Endothelial cell of umbilical vein (primary cell): ENCODE data around the gene SMAD3. TPM values are rescaled to one million over a fixed set of nuclear protein-coding genes. Genes with fewer than 3 reads are reported as not detected.
A peak's percentile ranks its signal among the peaks of the same experiment; 100 is the strongest.

Source experiments
- BruUV-seq: library from RNA; stranded (reverse); fragments of 400-500 nt; replicated peaks from 2 replicates; lab custom pipeline; 2021; lab: Mats Ljungman, UMichigan
- CTCF ChIA-PET: fragments of 300-600, 350-600 bp; sonication (Branson Sonifier 250); formaldehyde crosslinking; loops from one replicate; lab custom pipeline; 2021; ENCODE audit warnings: antibody characterized with exemption, inconsistent platforms; lab: Charles Lee
- POLR2A ChIA-PET: fragments of 300-600, 350-600 bp; sonication (Branson Sonifier 250); formaldehyde crosslinking; loops from one replicate; lab custom pipeline; 2021; ENCODE audit warnings: antibody characterized with exemption, inconsistent platforms; lab: Charles Lee
- DNase-seq: peaks from one replicate; pipeline ENCODE4 v3.0.0-alpha.2; 2011; ENCODE audit warnings: low read depth, low spot score
- FAIRE-seq: peaks from 2 replicates; lab custom pipeline; 2011; peaks lifted over from hg19 to GRCh38; lab: Jason Lieb, UNC
- H2AFZ ChIP-seq: 2 replicates; pipeline ENCODE4 v1.6.0; 2012; ENCODE audit warnings: low read depth, low read length, control low read depth, inconsistent platforms
- H3K27ac ChIP-seq: 2 replicates; pipeline ENCODE4 v1.5.1; 2011; ENCODE audit warnings: low read depth, mild to moderate bottlenecking, control low read depth, low read length, moderate library complexity; ENCODE audit not compliant: insufficient read depth
- H3K27me3 ChIP-seq, 2 experiments: 2 replicates each; pipeline versions ENCODE4 v1.6.0 to v1.6.1; 2011; ENCODE audit warnings: low read length in 2 of 2, mixed read lengths in 1 of 2; ENCODE audit not compliant: control insufficient read depth in 2 of 2, insufficient read depth in 2 of 2
- H3K36me3 ChIP-seq, 2 experiments: 2 replicates in 1 of 2; 3 replicates in 1 of 2; pipeline ENCODE4 v1.5.1; 2011; ENCODE audit warnings: low read length in 2 of 2, mild to moderate bottlenecking in 1 of 2, moderate library complexity in 1 of 2; ENCODE audit not compliant: control insufficient read depth in 2 of 2, insufficient read depth in 2 of 2; ENCODE audit errors: extremely low read depth in 1 of 2
- H3K4me1 ChIP-seq: 3 replicates; pipeline ENCODE4 v1.5.1; 2011; ENCODE audit warnings: mild to moderate bottlenecking, low read length; ENCODE audit not compliant: control insufficient read depth, insufficient read depth; ENCODE audit errors: extremely low read depth
- H3K4me2 ChIP-seq: 2 replicates; pipeline ENCODE4 v1.6.1; 2011; ENCODE audit warnings: low read length, control low read depth, mixed read lengths; ENCODE audit not compliant: insufficient read depth
- H3K4me3 ChIP-seq, 3 experiments: fragments of 200-600 bp in 1 of 3; sonication (generic), shearing (Covaris generic) in 1 of 3; replicated peaks in 1 of 3; 2 replicates each; pipeline ENCODE4 v1.5.1; 2011 to 2016; ENCODE audit warnings: control low read depth in 3 of 3, low read length in 3 of 3, mild to moderate bottlenecking in 2 of 3, inconsistent platforms in 1 of 3, low read depth in 1 of 3, moderate library complexity in 1 of 3; ENCODE audit not compliant: insufficient read depth in 1 of 3
- H3K79me2 ChIP-seq: 2 replicates; pipeline ENCODE4 v1.6.0; 2012; ENCODE audit warnings: low read length, inconsistent platforms; ENCODE audit not compliant: control insufficient read depth, insufficient read depth
- H3K9ac ChIP-seq: replicated peaks from 2 replicates; pipeline ENCODE3; 2011; ENCODE audit warnings: low read length, control low read depth; ENCODE audit not compliant: insufficient read depth; ENCODE audit errors: extremely low read depth
- H3K9me1 ChIP-seq: replicated peaks from 3 replicates; pipeline ENCODE4 v1.6.0; 2011; ENCODE audit warnings: mild to moderate bottlenecking, low read length; ENCODE audit not compliant: control insufficient read depth, insufficient read depth; ENCODE audit errors: extremely low read depth
- H3K9me3 ChIP-seq: replicated peaks from 2 replicates; pipeline ENCODE4 v1.5.1; 2012; ENCODE audit warnings: low read length, inconsistent platforms; ENCODE audit not compliant: control insufficient read depth, insufficient read depth
- H4K20me1 ChIP-seq: replicated peaks from 2 replicates; pipeline ENCODE3; 2011; ENCODE audit warnings: mild to moderate bottlenecking, low read length; ENCODE audit not compliant: control insufficient read depth, insufficient read depth; ENCODE audit errors: extremely low read depth
- CTCF ChIP-seq, 2 donors: IDR thresholded peaks; 1 replicate in 1 of 2; 2 replicates in 1 of 2; pipeline ENCODE4 v1.5.1; 2011; ENCODE audit warnings: low read length in 2 of 2, mild to moderate bottlenecking in 2 of 2, moderate library complexity in 2 of 2, control low read depth in 1 of 2, inconsistent platforms in 1 of 2, low read depth in 1 of 2; ENCODE audit not compliant: insufficient read depth in 1 of 2; ENCODE audit errors: extremely low read depth in 1 of 2
- EZH2 ChIP-seq: IDR thresholded peaks from 2 replicates; pipeline ENCODE4 v1.6.1; 2012; ENCODE audit warnings: borderline replicate concordance, low read depth, mild to moderate bottlenecking, moderate library complexity, low read length, inconsistent platforms; ENCODE audit not compliant: severe bottlenecking
- FOS ChIP-seq: IDR thresholded peaks from 2 replicates; pipeline ENCODE4 v1.6.1; 2011; ENCODE audit warnings: mild to moderate bottlenecking, low read length, moderate library complexity, borderline replicate concordance; ENCODE audit not compliant: insufficient read depth
- GATA2 ChIP-seq: IDR thresholded peaks from 2 replicates; pipeline ENCODE4 v1.7.0; 2011; ENCODE audit warnings: low read depth, mild to moderate bottlenecking, moderate library complexity, mixed read lengths, low read length; ENCODE audit not compliant: insufficient read length, insufficient read depth
- JUN ChIP-seq: IDR thresholded peaks from 2 replicates; pipeline ENCODE4 v1.6.1; 2011; ENCODE audit warnings: borderline replicate concordance, low read depth; ENCODE audit not compliant: insufficient read length, insufficient read depth
- MAX ChIP-seq: IDR thresholded peaks from 2 replicates; pipeline ENCODE4 v1.6.1; 2011; ENCODE audit not compliant: insufficient read depth, insufficient read length
- MYC ChIP-seq: IDR thresholded peaks from one replicate; pipeline ENCODE4 v1.6.1; 2011; ENCODE audit warnings: mild to moderate bottlenecking, low read depth, low read length
- POLR2A ChIP-seq: IDR thresholded peaks from 2 replicates; pipeline ENCODE4 v1.6.1; 2012; ENCODE audit warnings: low read depth, mild to moderate bottlenecking, control low read depth, low read length
- POLR2AphosphoS5 ChIP-seq: IDR thresholded peaks from 2 replicates; pipeline ENCODE4 v1.6.1; 2012; ENCODE audit warnings: low read depth, mild to moderate bottlenecking, control low read depth, low read length, moderate library complexity; ENCODE audit not compliant: insufficient read depth
- dilution Hi-C: fragments of 300-500 bp; cut with MboI; formaldehyde crosslinking; loops from one replicate; pipeline ENCODE4 v1.15.0; 2019; ENCODE audit warnings: low sequenced_read_pairs; ENCODE audit not compliant: extremely low pct_ligation_motif_present
- intact Hi-C: fragments of 100-400 bp; cut with micrococcal nuclease; formaldehyde crosslinking; loops from one replicate; pipeline ENCODE4 v1.10.0; 2022
- polyA plus RNA-seq, 4 experiments: library from polyadenylated mRNA; depleted of rRNA in 3 of 4; stranded (reverse) in 3 of 4; unstranded in 1 of 4; fragments of >200 nt; gene quantifications; 2 replicates each; pipeline versions ENCODE4 v1.2.1 to v1.2.3, GENCODE V29; 2011 to 2012; ENCODE audit warnings: missing spikeins in 1 of 4
- total RNA-seq: library from RNA; stranded (reverse); gene quantifications from 2 replicates; pipeline ENCODE4 v1.2.3, GENCODE V29; 2021

SMAD3 gene
- total and polyA plus RNA-seq, 2 donors (not counting 3 experiments of a cell fraction or from before 2014, with no cell fraction given) = 56.4 to 88.2 TPM

- no peak for TF ChIP-seq JUN
- TF ChIP-seq MYC = no peak
- no peak for TF ChIP-seq FOS
- no peak for TF ChIP-seq POLR2A
- TF ChIP-seq MAX = no peak
- no peak for TF ChIP-seq POLR2AphosphoS5
- no peak for TF ChIP-seq EZH2
- no peak for TF ChIP-seq CTCF (IDR thresholded peaks at IDR 0.05; ENCODE audit: extremely low read depth in 1 of 2, insufficient read depth in 1 of 2, low read depth in 1 of 2, low read length in 2 of 2)
- TF ChIP-seq GATA2 = no peak
- peak overlapping the region; percentile 89 for H3K27ac ChIP-seq
- intact Hi-C loops (loop anchor here (2.0 to 10.0 kb wide), 3 partner anchors 79 to 367 kb away; no protein-coding TSS in a partner anchor), dilution Hi-C loops (no loop called here)
- POLR2A ChIA-PET = no interaction called here
- no peaks in the 10 kb centered on the region for H3K27me3 ChIP-seq
- CTCF ChIA-PET = interaction anchor here (0.8 to 5.3 kb wide), 6 partner anchors 14 to 175 kb away, joined by 3 to 34 read pairs (median 4); no protein-coding TSS in a partner anchor
- H3K4me3 ChIP-seq = peak overlapping the region; percentile 57 to 87 (median 83)
- no TSS peak for BruUV-seq
- peak; percentile 47 for DNase-seq
- no peaks in the 10 kb centered on the region for H3K9me1 ChIP-seq
- FAIRE-seq = peak; percentile 82
- peak overlapping the region; percentile 96 for H3K9ac ChIP-seq
- peaks cover 70% of the 10 kb centered on the region for H3K79me2 ChIP-seq
- peaks cover 39% of the 10 kb centered on the region for H3K4me1 ChIP-seq
- no peaks in the 10 kb centered on the region for H4K20me1 ChIP-seq
- peaks cover 0 to 4% of the 10 kb centered on the region in 2 experiments for H3K36me3 ChIP-seq
- no peak overlapping the region for H2AFZ ChIP-seq
- H3K9me3 ChIP-seq = no peaks in the 10 kb centered on the region
- H3K4me2 ChIP-seq = peak overlapping the region; percentile 94
These were observed 2.6 kb downstream of the SMAD3 start for GRCh38 chr15:67067930-67068551.
